DMS53 treated with DMSO at 0.1 percent for 48 hours (cell line): ENCODE data around the gene WDR46.

ENCODE experiments used
- DNase-seq: peaks from one replicate; lab custom pipeline; 2025; ENCODE audit not compliant: unreplicated experiment; lab: John Stamatoyannopoulos, UW

The WDR46 gene, protein sequence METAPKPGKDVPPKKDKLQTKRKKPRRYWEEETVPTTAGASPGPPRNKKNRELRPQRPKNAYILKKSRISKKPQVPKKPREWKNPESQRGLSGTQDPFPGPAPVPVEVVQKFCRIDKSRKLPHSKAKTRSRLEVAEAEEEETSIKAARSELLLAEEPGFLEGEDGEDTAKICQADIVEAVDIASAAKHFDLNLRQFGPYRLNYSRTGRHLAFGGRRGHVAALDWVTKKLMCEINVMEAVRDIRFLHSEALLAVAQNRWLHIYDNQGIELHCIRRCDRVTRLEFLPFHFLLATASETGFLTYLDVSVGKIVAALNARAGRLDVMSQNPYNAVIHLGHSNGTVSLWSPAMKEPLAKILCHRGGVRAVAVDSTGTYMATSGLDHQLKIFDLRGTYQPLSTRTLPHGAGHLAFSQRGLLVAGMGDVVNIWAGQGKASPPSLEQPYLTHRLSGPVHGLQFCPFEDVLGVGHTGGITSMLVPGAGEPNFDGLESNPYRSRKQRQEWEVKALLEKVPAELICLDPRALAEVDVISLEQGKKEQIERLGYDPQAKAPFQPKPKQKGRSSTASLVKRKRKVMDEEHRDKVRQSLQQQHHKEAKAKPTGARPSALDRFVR

DNA sequence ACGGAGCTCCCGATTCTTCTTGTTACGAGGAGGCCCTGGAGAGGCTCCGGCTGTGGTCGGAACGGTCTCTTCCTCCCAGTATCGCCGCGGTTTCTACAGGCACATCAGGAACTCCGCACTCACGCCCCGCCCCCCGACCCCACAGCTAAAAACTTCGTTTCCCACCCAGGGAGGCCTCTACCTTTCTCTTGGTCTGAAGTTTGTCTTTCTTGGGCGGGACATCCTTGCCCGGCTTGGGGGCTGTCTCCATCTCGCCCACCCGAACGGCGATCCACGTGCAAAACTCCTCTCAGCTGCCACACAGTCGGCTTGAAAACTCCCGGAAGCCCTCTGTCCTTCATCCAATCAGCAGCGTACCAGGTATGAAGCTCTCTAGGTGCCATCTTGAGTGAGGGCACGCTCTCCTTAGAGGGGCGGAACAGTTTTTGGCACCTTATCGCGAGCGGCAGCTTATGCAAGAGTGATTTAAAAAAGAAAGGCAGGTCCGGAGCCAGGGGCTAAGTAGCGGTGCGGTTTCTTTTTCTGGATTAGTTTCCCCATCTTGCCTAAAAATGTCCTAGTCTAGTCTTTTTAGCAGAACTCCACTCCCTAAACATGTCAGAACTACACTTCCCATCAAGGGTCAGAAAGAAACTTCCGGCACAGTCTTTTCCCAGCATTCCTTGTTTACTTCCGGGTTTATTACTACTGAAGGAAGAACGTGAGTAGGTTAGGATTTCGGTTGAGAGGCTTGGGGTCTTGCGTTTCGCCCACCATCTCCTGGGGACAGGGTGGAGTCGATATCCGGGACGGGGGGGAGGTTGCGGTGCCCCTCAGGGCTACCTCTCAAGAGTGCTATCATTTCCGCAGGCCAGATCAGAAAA is at the start of gene WDR46, which contains the start of gene PFDN6:
WDR46 (minus strand) TSS at position 319 of the 863 bp plus-strand sequence; CDS start at position 250, 69 bp downstream.
PFDN6 (plus strand) TSS at position 681 of the 863 bp plus-strand sequence. CDS start 256 bp downstream, outside the sequence.
- peak; percentile 90 for DNase-seq

DNA sequence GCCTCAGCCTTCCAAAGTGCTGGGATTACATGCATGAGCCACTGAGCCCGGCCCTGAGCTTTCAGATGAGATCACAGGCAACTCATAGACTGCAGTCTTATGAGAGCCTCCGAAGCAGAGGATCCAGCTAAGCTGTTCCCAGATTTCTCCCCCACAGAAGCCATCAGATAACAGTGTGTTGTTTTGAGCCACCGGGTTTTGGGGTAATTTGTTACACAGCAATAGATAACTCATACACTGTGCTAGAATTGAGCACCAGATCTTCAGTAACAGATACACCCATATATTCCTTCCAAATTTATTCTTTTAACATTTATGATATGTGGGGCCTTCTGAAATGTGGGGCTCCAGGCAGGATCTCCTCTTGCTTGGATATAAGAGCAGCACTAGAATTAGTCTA is 47.5 kb upstream of the WDR46 start:
- DNase-seq: no peak

DNA sequence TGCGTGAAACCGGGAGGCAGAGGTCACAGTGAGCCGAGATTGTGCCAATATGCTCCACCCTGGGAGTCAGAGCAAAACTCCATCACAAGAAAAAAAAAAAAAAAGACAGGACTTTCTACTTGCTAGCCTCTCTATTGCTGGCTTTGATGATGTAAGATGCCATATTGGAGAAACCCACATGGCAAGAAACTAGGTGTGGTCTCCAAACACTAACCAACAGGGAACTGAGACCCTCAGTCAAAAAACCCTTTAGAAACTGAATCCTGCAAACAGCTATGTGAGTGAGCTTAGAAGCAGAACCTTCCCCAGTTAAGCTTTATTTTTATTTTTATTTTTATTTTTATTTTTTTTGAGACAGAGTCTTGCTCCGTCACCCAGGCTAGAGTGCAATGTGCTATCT is 46.9 kb upstream of the WDR46 start:
- no peak for DNase-seq

DNA sequence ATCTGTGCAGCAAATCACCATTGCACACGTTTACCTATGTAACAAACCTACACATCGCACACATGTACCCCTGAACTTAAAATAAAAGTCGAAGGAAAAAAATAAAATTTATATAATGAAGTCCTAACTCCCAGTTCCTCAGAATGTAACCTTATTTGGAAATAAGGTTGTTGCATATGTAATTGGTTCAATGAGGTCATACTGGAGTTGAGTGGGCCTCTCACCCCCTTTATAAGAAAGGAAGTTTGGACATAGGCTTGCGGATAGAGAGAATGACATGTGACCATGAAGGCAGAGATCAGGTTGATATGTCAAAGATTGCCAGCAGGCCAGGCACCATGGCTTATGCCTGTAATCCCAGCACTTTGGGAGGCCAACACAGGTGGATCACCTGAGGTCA is 44.6 kb upstream of the WDR46 start:
- no peak for DNase-seq

DNA sequence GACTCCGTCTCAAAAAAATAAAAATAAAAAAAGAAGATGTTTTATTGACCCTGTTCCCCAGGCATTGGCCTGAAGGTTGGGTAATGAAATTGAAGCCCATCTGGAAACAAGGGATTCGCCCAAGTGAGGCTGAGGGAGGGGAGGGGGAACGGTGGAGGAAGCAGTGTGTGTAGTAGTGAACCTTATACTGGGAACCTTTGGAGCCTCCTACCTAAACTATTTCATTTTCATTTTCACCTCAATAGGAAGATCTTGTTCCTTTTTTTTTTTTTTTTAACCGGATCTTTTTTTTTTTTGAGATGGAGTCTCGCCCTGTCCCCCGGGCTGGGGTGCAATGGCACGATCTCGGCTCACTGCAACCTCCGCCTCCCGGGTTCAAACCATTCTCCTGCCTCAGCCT is 41.7 kb upstream of the WDR46 start:
- DNase-seq: no peak

DNA sequence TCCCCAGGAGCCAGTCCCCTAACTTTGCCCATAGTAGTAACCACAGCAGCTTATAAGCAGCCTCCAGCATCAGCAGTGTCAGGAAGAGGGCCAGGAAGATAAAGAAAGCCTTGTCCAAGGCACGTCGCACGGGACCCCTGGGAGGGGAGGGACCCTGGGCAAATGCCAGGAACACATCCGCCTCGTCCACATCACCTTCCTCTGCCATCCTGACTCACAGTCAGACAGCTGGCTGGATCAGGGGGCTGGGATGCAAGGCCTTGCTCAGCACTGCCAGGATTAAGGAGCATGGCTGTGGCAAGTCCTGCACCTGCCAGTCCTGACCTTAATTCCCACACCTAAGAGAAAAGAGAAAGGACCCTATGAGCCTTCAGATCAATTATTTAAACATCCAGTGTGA is 40.0 kb upstream of the WDR46 start:
- no peak for DNase-seq

DNA sequence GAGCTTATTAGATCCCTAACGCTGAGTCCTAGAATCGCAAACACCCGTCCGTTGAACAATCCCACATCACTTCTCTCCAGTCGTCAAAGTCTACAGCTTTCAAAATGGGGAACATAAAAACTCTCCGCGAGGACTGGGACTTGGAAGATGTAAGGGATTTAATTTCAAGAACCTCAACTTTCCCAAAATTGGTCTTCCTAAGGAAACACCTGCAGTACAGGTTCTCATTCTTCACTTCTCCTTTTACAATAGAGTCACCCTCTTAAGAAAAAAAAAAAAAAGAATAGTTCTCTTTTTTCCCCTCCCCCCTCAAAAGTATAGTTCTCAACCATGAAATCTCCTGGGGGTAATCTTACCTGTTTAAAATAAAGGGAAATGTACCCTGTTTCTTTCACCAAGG is 35.1 kb upstream of the WDR46 start:
- peak; percentile 33 for DNase-seq

DNA sequence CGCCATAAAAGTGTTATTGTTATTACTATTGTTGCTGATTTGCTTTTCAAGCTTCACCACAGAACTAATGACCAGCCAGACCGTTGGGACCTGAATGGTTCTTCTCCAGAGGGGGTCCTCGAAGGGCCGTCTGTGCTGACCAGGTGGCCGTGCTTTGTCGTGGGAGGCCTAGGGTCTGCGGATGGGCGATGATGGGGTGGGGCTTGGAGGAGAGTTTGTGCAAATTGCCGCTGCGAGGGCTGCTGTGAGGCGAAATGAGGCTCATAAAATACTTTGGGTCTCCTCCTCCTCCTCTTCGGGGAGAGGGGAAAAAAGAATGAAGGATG is 34.5 kb upstream of the WDR46 start:
- no peak for DNase-seq

DNA sequence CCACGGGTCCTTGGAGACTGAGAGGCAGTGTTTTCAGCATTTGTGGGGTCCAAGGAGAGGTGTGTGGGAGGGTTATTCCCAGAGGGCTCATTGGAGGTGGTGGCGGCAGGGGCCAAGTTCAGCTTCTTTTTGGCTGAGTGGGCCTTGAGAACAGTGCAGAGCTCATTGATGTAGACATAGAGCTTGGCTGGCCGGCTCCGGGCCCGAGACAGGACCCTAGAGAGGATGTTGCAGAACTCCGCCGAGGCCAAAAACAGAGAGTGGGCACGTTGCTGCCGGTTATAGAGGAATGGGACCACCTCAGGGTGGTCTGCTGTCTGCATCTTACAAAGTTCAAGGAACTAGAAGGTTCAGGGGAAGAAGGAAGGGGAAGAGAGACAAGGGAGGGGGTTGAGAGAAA is 32.2 kb upstream of the WDR46 start:
- DNase-seq: no peak

DNA sequence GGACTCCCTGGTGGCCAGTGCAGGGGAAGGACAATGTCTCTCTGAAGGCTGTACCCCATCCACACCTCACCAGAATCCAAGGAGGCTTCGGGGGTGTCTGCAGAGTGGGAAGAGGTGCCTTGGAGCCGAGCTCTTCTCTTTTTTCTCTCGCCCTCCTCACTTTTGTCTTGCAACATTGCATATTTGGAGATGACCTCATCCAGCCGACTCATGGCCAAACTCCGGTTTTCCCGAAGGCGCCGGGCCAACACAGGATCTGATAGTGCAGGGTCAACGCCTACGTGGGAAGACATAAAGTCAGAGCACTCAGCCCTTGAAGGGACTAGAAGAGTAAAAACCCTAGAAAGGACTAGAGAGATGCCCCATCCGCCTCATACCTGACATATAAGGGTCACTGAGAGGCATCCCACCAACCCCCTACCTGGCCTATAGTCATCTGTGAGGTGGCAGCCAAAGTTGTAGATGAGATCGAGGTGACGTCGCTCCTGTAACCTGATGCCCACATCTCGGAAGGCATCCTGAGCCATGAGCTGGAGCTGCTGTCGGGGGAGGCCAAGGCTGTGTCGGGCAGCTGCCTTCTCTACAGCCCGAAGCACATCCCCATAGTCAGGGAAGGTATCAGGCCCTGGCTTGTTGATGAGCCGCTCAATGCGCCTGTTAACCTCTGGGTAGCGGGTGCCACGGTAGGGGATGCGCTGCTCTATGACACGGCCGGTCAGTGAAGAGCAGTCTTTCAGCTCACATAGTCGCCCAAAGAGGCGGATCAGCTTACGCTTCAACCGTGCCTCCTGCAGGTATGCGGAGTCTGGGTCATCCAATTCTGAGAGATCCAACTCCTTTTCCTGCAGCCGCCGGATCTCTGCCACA is 31.5 kb upstream of the WDR46 start:
- DNase-seq: no peak

DNA sequence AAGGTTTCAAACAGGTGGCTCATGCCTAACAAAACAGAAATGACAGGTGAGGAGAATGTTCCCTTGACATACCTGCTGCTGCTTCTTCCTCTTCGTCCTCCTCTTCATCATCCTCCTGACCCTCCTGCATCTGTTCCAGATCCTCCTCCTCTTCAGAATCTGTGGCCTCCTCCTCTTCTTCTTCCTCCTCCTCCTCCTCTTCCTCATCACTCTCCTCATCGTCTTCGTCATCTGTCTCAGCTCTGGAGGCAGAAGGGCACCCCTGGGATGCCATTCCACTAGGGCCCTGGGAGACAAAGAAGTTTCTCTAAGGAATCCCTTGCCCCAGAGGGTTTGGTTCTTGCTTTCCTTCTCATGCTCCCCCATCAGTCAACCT is 30.9 kb upstream of the WDR46 start:
- no peak for DNase-seq

DNA sequence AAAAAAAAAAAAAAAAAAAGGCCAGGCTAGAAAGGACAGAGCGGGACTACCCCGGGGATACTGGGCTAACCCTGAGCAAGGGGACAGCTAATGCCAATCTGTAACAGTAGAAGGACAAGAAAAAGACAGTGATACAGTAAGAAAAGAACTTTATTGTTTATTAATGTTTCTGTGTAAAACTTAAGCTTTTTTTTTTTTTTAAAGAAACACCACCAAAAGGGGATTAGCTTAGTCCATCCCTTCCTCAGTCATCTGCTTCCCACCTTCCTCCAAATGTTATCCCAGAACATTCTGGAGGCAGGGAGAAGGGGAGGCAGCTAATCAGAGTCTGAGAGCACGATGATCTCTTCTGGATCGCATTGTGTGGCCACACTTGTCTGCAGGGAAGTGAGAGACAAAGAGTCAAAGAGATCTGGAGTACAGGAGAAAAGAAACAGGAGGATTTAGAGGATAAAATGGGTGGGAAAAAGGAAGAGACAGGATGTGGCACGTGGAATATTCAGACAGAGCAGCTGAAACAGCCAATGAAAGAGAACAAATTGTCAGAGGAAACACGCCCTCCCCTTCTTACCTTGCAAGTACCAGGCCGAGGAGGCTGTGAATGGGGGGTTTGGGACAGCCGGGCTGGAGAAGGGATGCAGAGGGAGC is 29.5 kb upstream of the WDR46 start:
- no peak for DNase-seq

DNA sequence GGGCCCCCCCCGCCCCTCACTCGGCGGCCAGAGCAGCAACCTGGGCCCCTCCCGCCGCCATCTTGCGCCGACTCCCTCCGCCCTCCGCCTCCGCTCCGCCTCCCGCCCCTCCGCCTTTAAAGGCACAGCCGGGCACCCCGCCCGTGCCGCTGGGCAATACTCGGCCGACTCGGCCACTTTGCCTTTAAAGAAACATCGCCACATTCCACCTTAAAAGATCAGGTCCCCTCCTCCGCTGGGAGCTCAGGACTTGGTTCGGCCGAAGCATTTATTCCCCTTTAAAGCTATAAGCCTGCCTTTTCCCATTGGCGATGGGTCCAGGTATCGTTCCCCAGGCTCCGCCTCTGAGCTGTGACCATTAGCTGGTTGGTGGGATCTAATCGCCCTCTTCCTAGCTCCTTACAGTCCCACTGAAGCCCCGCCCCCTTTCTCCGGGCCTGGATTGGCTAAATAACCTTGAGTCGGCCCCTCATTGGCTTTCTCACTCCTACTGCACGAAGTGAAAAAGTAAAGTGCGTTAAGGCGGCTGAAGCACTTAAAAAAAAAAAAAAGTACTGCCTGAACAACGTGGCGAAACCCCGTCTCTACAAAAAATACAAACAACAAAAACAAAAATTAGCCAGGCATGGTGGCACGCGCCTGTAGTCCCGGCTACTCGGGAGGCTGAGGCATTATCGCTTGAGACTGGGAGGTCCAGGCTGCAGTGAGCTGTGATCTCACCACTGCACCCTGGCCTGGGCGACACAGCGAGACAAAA is 28.8 kb upstream of the WDR46 start, which contains the start of gene ZBTB22:
ZBTB22 (minus strand) TSS at position 76 of the 757 bp plus-strand sequence. CDS start 828 bp downstream, outside the sequence.
- DNase-seq: peak; percentile 96

DNA sequence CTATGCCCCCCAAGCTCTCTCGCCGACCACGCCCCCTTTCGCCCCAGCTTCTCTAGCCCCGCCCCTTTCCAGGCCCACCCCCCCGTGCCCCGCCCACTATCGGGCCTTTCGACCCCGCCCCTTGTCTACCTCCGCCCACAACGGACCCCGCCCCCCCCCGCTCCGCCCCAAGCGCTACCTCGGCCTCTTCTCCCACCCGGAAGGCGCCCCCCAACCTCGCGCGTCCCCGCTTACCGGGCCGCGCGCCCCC is 28.3 kb upstream of the WDR46 start:
- DNase-seq: no peak

DNA sequence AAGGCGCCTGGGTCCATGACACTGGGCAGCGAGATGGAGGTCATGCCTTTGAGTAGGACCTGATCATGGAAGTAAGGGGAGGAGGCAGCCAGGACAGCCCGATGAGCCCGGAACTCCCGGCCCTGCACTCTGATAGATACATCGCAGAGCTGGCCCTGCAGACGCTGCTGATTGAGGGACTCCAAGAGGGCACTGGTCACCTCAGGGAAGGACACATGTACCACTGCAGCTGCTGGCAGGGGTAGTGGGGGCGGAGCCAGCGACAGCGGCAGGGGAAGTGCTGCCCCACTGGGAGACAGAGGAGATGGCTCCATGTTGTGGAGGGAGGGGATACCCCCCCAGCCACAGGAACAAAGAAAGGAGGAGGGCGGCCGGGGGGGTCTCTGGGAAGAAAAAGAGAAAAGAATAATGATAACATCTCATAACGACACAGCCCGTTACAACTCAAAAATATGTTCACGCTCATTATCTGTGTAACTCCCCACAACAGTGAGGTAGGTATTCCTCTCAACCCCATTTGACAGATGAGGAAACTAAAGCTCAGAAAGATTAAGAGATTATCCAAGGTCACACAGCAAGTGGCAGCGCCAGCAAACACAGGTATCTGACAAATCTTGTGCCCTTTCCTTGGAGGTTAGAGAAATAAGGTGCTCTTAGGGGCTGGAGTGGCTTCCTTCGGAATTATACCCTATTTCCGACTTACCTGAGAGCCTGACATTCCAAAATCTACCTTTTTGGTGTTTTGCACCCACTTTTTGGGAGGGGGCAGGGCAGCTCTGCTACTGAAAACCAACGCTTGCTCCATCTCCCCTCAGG is 27.8 kb upstream of the WDR46 start:
- DNase-seq: no peak

DNA sequence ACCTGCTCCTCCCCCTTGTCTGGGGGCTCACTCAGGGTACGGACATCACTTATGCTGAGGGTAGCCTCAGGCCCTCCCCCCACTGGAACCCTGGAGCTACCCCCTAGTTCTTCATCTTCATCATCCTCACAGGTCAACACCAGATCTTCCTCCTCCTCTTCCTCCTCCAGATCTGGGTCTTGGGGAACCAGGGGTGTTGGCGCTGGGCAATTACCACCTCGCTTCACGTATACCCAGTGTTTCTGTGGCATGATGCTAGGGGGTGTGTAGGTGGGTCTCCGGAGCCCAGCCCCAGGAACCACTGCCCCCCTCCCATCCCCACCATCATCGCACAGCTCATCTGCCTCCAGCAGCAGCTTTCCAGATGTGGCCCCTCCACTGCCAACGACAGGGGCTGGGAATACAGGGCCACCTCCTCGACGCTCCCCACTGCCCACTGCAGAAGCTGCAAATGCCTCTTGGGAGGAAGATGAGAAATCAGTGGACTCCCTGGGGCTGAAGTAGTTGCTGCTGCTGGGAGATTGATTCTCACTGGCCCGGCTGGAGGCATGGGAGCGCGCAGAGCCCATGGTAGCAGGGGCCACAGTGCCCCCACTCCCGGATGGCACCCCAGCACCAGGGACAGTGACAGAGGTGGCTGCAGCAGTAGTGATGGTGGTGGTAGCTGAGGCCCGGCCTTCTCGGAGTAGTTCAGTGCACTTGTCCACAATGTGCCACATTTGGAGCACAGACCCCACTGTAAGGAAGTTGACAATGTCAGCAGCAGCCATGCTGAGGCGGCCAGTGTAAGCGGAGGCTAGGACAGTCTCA is 27.0 kb upstream of the WDR46 start:
- DNase-seq: no peak

DNA sequence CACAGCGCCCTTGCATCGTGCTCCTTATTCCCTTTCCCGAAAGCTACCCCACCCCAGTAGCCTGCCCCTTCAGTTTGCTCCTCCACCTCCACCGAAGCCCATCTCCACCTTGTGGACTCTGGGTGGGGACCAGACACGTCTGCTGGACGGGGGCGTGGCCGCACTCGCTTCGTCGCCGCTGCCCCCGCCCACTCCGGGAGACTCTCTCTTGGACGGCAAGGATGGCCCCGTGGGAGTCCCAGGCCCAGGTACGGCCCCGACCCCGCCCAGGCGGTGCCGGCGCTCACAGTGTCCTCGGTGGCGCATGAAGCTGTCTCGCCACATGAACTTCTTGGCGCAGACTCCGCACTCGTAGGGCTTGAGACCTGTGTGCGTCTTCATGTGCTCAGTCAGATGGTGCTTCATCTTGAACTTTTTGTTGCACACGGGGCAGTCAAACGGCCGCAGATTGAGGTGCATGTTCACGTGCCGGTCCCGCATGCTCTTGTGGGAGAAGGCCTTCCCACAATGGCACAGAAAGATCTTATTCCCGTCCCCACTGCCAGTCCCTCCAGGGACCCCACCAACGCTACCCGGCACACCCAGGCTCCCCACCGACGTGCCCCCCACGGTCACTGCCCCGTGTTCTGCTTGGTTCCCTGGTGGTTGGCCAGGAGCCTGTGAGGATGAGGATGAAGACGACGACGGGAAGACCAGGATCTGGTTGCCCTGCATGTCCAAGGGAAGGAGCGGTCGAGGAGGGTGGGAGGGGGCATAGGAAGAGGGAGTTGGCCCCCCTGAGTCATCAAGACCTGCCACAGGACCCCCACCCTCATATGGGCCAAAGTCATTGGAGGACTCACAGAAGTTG is 26.1 kb upstream of the WDR46 start:
- DNase-seq: peak; percentile 55
